ENCODE data around the gene LUC7L3. TPM values are rescaled to one million over a fixed set of nuclear protein-coding genes. Genes with fewer than 3 reads are reported as not detected.

The LUC7L3 gene
- total and polyA plus RNA-seq, 2 of the 13 experiments (the other 11 are each of a cell fraction or from before 2014, with no cell fraction given), result 108 to 120 TPM

DNA sequence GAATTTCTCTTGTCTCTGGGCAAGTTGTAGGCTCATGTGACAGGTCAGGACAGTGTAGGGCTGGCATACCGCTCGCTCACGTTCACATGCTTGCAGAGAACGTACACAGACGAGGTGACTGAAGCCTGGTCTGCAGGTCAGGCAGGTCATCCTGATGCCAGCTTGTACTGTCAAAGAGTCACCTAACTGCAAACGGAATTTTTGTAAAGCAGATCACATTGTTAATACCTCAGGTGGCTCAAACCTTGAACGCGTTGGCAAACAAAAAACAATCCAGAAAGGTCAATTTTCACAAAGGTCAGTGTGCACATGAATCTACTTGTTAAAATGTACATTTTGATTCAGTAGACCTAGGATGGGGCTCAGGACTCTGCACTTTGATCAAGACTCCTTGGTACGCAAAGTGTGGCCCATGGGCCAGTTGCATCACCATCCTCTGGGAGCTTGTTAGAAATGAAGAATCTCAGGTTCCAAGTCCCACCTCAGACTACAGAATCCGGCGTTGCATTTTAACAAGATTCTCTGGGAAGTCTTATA, 40.3 kb upstream of the LUC7L3 start:
- in situ Hi-C loops (cut with HindIII; ENCODE audit: extremely low pct_ligation_motif_present, low pct_unique_long_range_greater_than_20kb) (no loop called here), intact Hi-C loops (cut with micrococcal nuclease; ENCODE audit: unreplicated experiment) (loop anchor here (2.0 kb wide), 1 partner anchor 18 kb away; no protein-coding TSS in a partner anchor)
- Histone ChIP-seq H3K4me1 (ENCODE audit: insufficient read depth, low read length) (peaks cover 69% of the 10 kb centered on the region), H3K4me3 (replicated peaks in 1 of 3; ENCODE audit: insufficient read depth in 1 of 3, low read depth in 2 of 3, low read length in 3 of 3) (no peak overlapping the region), H3K9me3 (ENCODE audit: low read length) (no peaks in the 10 kb centered on the region), H3K36me3 (replicated peaks in 1 of 2; ENCODE audit: control insufficient read depth in 1 of 2, insufficient read depth in 2 of 2, low read length in 2 of 2) (no peaks in the 10 kb centered on the region), H4K20me1 (ENCODE audit: insufficient read depth, low read length) (no peaks in the 10 kb centered on the region), H3K79me2 (ENCODE audit: insufficient read depth, low read length) (no peaks in the 10 kb centered on the region), H3K27me3 (ENCODE audit: control insufficient read depth in 1 of 2, insufficient read depth in 2 of 2, low read length in 2 of 2) (no peaks in the 10 kb centered on the region), H2AFZ (ENCODE audit: low read length) (no peak overlapping the region), H3K27ac (ENCODE audit: extremely low read length, insufficient read depth, low read length) (peak overlapping the region; percentile 26), H3K9ac (ENCODE audit: insufficient read depth, low read depth, low read length) (0 out of 2 replicates have a peak overlapping the region, but pooled peaks have one; percentile 9), H3K4me2 (ENCODE audit: low read depth, low read length) (peak overlapping the region; percentile 40)
- POLR2A ChIA-PET, result interaction anchor here (0.9 to 21.3 kb wide), 9 partner anchors 8 to 46 kb away, joined by 3 to 839 read pairs (median 5); partner anchors contain the start of gene ABCC3
- ATAC-seq, result peak; percentile 75
- peak; percentile 83 for DNase-seq (ENCODE audit: low spot score)
- BruUV-seq (replicated peaks), result no TSS peak
- FAIRE-seq, result peak; percentile 91
- CTCF ChIA-PET (ENCODE audit: low intra/inter-chr PET ratio, low total read pairs), result no interaction called here
- 21% methylated on average over 11 of the region's 11 CpGs for WGBS (ENCODE audit: low lambda C conversion rate)
- TF ChIP-seq, protein P1, sequence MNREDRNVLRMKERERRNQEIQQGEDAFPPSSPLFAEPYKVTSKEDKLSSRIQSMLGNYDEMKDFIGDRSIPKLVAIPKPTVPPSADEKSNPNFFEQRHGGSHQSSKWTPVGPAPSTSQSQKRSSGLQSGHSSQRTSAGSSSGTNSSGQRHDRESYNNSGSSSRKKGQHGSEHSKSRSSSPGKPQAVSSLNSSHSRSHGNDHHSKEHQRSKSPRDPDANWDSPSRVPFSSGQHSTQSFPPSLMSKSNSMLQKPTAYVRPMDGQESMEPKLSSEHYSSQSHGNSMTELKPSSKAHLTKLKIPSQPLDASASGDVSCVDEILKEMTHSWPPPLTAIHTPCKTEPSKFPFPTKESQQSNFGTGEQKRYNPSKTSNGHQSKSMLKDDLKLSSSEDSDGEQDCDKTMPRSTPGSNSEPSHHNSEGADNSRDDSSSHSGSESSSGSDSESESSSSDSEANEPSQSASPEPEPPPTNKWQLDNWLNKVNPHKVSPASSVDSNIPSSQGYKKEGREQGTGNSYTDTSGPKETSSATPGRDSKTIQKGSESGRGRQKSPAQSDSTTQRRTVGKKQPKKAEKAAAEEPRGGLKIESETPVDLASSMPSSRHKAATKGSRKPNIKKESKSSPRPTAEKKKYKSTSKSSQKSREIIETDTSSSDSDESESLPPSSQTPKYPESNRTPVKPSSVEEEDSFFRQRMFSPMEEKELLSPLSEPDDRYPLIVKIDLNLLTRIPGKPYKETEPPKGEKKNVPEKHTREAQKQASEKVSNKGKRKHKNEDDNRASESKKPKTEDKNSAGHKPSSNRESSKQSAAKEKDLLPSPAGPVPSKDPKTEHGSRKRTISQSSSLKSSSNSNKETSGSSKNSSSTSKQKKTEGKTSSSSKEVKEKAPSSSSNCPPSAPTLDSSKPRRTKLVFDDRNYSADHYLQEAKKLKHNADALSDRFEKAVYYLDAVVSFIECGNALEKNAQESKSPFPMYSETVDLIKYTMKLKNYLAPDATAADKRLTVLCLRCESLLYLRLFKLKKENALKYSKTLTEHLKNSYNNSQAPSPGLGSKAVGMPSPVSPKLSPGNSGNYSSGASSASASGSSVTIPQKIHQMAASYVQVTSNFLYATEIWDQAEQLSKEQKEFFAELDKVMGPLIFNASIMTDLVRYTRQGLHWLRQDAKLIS (CRISPR knock-in tag; IDR thresholded peaks at IDR 0.05), result no peak
- TF ChIP-seq JARID2 (CRISPR knock-in tag; IDR thresholded peaks at IDR 0.05; ENCODE audit: insufficient replicate concordance) (no peak), CHD4 (IDR thresholded peaks at IDR 0.05; ENCODE audit: borderline replicate concordance, low read length) (peak; percentile 59; the same call in 1 of the 2 replicates), NCOA2 (CRISPR knock-in tag; IDR thresholded peaks at IDR 0.05) (no peak; the same call in 1 of the 2 replicates)
- TF ChIP-seq, protein P2, sequence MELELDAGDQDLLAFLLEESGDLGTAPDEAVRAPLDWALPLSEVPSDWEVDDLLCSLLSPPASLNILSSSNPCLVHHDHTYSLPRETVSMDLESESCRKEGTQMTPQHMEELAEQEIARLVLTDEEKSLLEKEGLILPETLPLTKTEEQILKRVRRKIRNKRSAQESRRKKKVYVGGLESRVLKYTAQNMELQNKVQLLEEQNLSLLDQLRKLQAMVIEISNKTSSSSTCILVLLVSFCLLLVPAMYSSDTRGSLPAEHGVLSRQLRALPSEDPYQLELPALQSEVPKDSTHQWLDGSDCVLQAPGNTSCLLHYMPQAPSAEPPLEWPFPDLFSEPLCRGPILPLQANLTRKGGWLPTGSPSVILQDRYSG (CRISPR knock-in tag; IDR thresholded peaks at IDR 0.05), result no peak
- TF ChIP-seq, protein P3, sequence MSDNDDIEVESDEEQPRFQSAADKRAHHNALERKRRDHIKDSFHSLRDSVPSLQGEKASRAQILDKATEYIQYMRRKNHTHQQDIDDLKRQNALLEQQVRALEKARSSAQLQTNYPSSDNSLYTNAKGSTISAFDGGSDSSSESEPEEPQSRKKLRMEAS (IDR thresholded peaks at IDR 0.05), result peak; percentile 56; the same call in 1 of the 2 replicates
- TF ChIP-seq, protein P4, sequence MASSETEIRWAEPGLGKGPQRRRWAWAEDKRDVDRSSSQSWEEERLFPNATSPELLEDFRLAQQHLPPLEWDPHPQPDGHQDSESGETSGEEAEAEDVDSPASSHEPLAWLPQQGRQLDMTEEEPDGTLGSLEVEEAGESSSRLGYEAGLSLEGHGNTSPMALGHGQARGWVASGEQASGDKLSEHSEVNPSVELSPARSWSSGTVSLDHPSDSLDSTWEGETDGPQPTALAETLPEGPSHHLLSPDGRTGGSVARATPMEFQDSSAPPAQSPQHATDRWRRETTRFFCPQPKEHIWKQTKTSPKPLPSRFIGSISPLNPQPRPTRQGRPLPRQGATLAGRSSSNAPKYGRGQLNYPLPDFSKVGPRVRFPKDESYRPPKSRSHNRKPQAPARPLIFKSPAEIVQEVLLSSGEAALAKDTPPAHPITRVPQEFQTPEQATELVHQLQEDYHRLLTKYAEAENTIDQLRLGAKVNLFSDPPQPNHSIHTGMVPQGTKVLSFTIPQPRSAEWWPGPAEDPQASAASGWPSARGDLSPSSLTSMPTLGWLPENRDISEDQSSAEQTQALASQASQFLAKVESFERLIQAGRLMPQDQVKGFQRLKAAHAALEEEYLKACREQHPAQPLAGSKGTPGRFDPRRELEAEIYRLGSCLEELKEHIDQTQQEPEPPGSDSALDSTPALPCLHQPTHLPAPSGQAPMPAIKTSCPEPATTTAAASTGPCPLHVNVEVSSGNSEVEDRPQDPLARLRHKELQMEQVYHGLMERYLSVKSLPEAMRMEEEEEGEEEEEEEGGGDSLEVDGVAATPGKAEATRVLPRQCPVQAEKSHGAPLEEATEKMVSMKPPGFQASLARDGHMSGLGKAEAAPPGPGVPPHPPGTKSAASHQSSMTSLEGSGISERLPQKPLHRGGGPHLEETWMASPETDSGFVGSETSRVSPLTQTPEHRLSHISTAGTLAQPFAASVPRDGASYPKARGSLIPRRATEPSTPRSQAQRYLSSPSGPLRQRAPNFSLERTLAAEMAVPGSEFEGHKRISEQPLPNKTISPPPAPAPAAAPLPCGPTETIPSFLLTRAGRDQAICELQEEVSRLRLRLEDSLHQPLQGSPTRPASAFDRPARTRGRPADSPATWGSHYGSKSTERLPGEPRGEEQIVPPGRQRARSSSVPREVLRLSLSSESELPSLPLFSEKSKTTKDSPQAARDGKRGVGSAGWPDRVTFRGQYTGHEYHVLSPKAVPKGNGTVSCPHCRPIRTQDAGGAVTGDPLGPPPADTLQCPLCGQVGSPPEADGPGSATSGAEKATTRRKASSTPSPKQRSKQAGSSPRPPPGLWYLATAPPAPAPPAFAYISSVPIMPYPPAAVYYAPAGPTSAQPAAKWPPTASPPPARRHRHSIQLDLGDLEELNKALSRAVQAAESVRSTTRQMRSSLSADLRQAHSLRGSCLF (CRISPR knock-in tag; IDR thresholded peaks at IDR 0.05; ENCODE audit: borderline replicate concordance), result no peak
- TF ChIP-seq, protein P5, sequence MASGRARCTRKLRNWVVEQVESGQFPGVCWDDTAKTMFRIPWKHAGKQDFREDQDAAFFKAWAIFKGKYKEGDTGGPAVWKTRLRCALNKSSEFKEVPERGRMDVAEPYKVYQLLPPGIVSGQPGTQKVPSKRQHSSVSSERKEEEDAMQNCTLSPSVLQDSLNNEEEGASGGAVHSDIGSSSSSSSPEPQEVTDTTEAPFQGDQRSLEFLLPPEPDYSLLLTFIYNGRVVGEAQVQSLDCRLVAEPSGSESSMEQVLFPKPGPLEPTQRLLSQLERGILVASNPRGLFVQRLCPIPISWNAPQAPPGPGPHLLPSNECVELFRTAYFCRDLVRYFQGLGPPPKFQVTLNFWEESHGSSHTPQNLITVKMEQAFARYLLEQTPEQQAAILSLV (CRISPR knock-in tag; IDR thresholded peaks at IDR 0.05; ENCODE audit: borderline replicate concordance), result no peak
